GM12874 (cell line): ENCODE measurements around the gene FSTL4.

ENCODE experiments used
- CTCF ChIP-seq: IDR thresholded peaks from 2 replicates; pipeline ENCODE4 v1.5.1; 2011; ENCODE audit warnings: low read depth, mild to moderate bottlenecking, control low read depth, low read length, moderate library complexity; ENCODE audit not compliant: insufficient read depth

Gene FSTL4

GRCh38 chr5:133246376-133247150 lies 365.8 kb downstream of the FSTL4 start:
- TF ChIP-seq CTCF = no peak

- no peak for TF ChIP-seq CTCF
These were observed 366.3 kb downstream of the FSTL4 start for GRCh38 chr5:133246053-133246370.

GRCh38 chr5:133245191-133246052 lies 366.9 kb downstream of the FSTL4 start:
- no peak for TF ChIP-seq CTCF

- TF ChIP-seq CTCF = no peak
These were observed 368.1 kb downstream of the FSTL4 start for GRCh38 chr5:133244242-133244641.

GRCh38 chr5:133243196-133243595 lies 369.1 kb downstream of the FSTL4 start:
- TF ChIP-seq CTCF = no peak

- no peak for TF ChIP-seq CTCF
These were observed 370.0 kb downstream of the FSTL4 start for GRCh38 chr5:133242221-133242835.
